Coronary artery (tissue), 2 donors: ENCODE results near the gene ZP1.
A peak's percentile ranks its signal among the peaks of the same experiment; 100 is the strongest.

Source experiments
- DNase-seq: peaks from one replicate; pipeline ENCODE4 v3.0.0-alpha.2; 2017; ENCODE audit warnings: low spot score
- H3K27ac ChIP-seq, 2 donors: fragments of 200-600 bp; sonication (generic); one replicate each; pipeline ENCODE4 v1.5.1; 2016 to 2019
- H3K4me3 ChIP-seq: fragments of 200-600 bp; sonication (generic); 2 replicates; pipeline ENCODE4 v1.5.1; 2016; ENCODE audit warnings: mild to moderate bottlenecking, moderate library complexity
- TF ChIP-seq, protein P1 (sequence below): fragments of 200-600 bp; sonication (generic); IDR thresholded peaks from one replicate; pipeline ENCODE4 v1.5.1; 2019; ENCODE audit warnings: antibody characterized with exemption

The ZP1 gene

DNA sequence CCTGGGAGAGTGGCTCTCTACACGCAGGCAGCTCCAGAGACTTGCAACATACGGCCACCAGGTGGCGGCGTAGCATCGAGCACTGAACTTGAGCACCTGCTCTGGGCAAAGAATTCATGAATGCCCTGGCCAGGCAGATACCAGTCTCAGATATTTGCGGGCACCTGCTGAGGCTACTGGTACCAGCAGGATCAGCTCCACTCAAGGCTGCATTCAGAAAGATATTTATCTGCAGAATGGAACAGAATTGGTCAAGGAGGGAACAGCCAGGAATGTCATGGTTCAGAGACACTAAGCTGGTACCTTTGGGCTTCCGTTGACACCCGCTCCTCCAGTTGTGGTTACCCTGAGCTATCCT lies 36.2 kb upstream of the ZP1 start:
- TF ChIP-seq, protein P1, sequence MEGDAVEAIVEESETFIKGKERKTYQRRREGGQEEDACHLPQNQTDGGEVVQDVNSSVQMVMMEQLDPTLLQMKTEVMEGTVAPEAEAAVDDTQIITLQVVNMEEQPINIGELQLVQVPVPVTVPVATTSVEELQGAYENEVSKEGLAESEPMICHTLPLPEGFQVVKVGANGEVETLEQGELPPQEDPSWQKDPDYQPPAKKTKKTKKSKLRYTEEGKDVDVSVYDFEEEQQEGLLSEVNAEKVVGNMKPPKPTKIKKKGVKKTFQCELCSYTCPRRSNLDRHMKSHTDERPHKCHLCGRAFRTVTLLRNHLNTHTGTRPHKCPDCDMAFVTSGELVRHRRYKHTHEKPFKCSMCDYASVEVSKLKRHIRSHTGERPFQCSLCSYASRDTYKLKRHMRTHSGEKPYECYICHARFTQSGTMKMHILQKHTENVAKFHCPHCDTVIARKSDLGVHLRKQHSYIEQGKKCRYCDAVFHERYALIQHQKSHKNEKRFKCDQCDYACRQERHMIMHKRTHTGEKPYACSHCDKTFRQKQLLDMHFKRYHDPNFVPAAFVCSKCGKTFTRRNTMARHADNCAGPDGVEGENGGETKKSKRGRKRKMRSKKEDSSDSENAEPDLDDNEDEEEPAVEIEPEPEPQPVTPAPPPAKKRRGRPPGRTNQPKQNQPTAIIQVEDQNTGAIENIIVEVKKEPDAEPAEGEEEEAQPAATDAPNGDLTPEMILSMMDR = peak; percentile 87
- DNase-seq = peak; percentile 81
- Histone ChIP-seq H3K4me3 (no peak overlapping the region), H3K27ac (no peak overlapping the region)

- H3K4me3 ChIP-seq = no peak overlapping the region
- TF ChIP-seq, protein P1 = no peak
- no peak for DNase-seq
- no peak overlapping the region for H3K27ac ChIP-seq
These were observed 35.8 kb upstream of the ZP1 start for GRCh38 chr11:60831501-60832079.

DNA sequence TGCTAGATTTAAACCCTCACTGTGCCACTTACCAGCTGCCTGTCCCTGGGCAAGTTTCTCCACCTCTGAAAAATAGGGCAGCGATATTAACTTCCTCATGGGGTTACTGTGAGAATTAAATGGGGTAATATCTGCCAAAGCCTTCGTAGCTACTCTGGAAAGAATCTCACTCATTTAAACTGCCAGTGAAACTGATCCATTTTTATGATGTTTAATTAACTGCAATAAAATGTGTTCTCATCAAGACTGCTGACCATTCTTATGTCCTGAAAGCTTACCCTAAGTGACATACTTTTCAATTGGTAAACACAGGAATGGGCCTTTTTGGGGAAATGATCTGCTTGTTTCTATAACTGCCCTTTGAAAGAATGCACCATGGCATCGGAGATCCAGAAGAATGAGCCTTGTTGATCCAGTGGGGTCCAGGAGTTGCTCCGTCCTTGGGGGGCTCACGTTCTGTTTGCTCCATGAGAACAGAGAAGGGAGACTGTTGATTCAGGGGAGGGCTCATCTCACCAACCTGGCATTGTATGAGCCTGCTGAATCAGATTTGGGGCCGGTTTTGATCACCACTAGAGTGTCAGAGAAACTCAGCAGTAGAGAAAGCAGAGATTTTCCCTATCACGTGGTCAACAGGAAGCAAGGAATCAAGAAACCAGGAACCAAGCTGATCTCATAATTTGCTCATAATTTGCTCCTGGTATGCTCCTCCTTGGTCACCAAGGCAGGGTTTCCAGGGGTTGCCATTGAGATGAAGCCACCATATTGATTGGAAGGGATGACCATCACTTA lies 32.4 kb upstream of the ZP1 start:
- TF ChIP-seq, protein P1 = no peak
- no peak for DNase-seq

DNA sequence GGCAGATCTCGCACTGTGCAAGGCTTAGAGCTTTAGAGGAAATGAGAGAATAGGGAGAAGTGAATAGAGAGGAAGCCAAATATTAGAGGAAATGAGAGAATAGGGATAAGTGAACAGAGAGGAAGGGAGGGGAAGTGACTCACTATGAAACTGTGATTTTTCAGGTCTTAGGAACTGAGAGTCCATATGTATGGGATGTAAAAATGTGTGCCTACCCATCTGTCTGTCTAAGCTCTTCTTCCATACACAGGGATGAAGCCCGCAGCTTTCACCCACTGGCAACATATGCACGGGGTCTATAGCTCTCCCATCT lies 31.9 kb upstream of the ZP1 start:
- H3K4me3 ChIP-seq = no peak overlapping the region
- no peak for DNase-seq
- TF ChIP-seq, protein P1 = no peak
- peak overlapping the region in 1 of 2 donors; percentile 58 for H3K27ac ChIP-seq

More for the DNA sequence above, 32.4 kb upstream of the ZP1 start:
- peak overlapping the region in 1 of 2 donors; percentile 44 for H3K27ac ChIP-seq
- H3K4me3 ChIP-seq = no peak overlapping the region

GRCh38 chr11:60836866-60837515 lies 30.4 kb upstream of the ZP1 start:
- H3K4me3 ChIP-seq = no peak overlapping the region
- DNase-seq = no peak
- H3K27ac ChIP-seq = no peak overlapping the region
- TF ChIP-seq, protein P1 = no peak

GRCh38 chr11:60838132-60838531 lies 29.2 kb upstream of the ZP1 start:
- Histone ChIP-seq H3K4me3 (no peak overlapping the region), H3K27ac (no peak overlapping the region)
- no peak for DNase-seq
- TF ChIP-seq, protein P1 = no peak
